ENCODE data around the gene PKD2. TPM values are rescaled to one million over a fixed set of nuclear protein-coding genes. Genes with fewer than 3 reads are reported as not detected.

PKD2 gene
- total RNA-seq, 2 donors from 2014 or later = 254 to 259 TPM

- no peak for TF ChIP-seq CTCF (IDR thresholded peaks at IDR 0.05)
- Histone ChIP-seq H3K9me3 (no peaks in the 10 kb centered on the region), H3K36me3 (peaks cover 30% of the 10 kb centered on the region), H3K4me1 (ENCODE audit: control insufficient read depth in 1 of 2, low read depth in 2 of 2) (no peaks in the 10 kb centered on the region), H3K4me3 (no peak overlapping the region), H3K27ac (no peak overlapping the region), H3K27me3 (replicated peaks; ENCODE audit: insufficient read depth) (no peaks in the 10 kb centered on the region)
- ATAC-seq (ENCODE audit: insufficient number of reproducible peaks, low FRiP score, low read depth) (no peak), DNase-seq (ENCODE audit: low spot score) (no peak)
Measured at GRCh38 chr4:88078579-88078978, 71.1 kb downstream of the PKD2 start.

GRCh38 chr4:88080626-88081025, 73.2 kb downstream of the PKD2 start:
- H3K27ac ChIP-seq = no peak overlapping the region
- no peak for TF ChIP-seq CTCF (IDR thresholded peaks at IDR 0.05)
- no peaks in the 10 kb centered on the region for H3K9me3 ChIP-seq
- ATAC-seq (ENCODE audit: insufficient number of reproducible peaks, low FRiP score, low read depth) (no peak), DNase-seq (ENCODE audit: low spot score) (no peak)
- peaks cover 13% of the 10 kb centered on the region for H3K36me3 ChIP-seq
- H3K4me1 ChIP-seq (ENCODE audit: control insufficient read depth in 1 of 2, low read depth in 2 of 2) = no peaks in the 10 kb centered on the region
- no peak overlapping the region for H3K4me3 ChIP-seq
- no peaks in the 10 kb centered on the region for H3K27me3 ChIP-seq (replicated peaks; ENCODE audit: insufficient read depth)

- no peak overlapping the region for H3K27ac ChIP-seq
- H3K4me1 ChIP-seq (ENCODE audit: control insufficient read depth in 1 of 2, low read depth in 2 of 2) = peaks cover 15 to 19% of the 10 kb centered on the region in 2 donors
- H3K27me3 ChIP-seq (replicated peaks; ENCODE audit: insufficient read depth) = no peaks in the 10 kb centered on the region
- no peak for DNase-seq (ENCODE audit: low spot score)
- H3K4me3 ChIP-seq = no peak overlapping the region
- no peak for TF ChIP-seq CTCF (IDR thresholded peaks at IDR 0.05)
- no peaks in the 10 kb centered on the region for H3K9me3 ChIP-seq
- ATAC-seq (ENCODE audit: insufficient number of reproducible peaks, low FRiP score, low read depth) = no peak
- H3K36me3 ChIP-seq = peaks cover 2% of the 10 kb centered on the region
Measured at GRCh38 chr4:88087004-88087403, 79.6 kb downstream of the PKD2 start.

- Histone ChIP-seq H3K9me3 (no peaks in the 10 kb centered on the region), H3K36me3 (no peaks in the 10 kb centered on the region), H3K27ac (peak overlapping the region; percentile 30 to 53), H3K27me3 (replicated peaks; ENCODE audit: insufficient read depth) (no peaks in the 10 kb centered on the region), H3K4me3 (no peak overlapping the region), H3K4me1 (ENCODE audit: control insufficient read depth in 1 of 2, low read depth in 2 of 2) (peaks cover 25 to 52% of the 10 kb centered on the region in 2 donors)
- DNase-seq (ENCODE audit: low spot score) (no peak), ATAC-seq (ENCODE audit: insufficient number of reproducible peaks, low FRiP score, low read depth) (no peak)
- no peak for TF ChIP-seq CTCF (IDR thresholded peaks at IDR 0.05)
Measured at GRCh38 chr4:88090898-88091297, 83.5 kb downstream of the PKD2 start.

- no peaks in the 10 kb centered on the region for H3K36me3 ChIP-seq
- H3K4me1 ChIP-seq (ENCODE audit: control insufficient read depth in 1 of 2, low read depth in 2 of 2) = peaks cover 25 to 52% of the 10 kb centered on the region in 2 donors
- peak overlapping the region; percentile 30 to 53 for H3K27ac ChIP-seq
- no peak for TF ChIP-seq CTCF (IDR thresholded peaks at IDR 0.05)
- ATAC-seq (ENCODE audit: insufficient number of reproducible peaks, low FRiP score, low read depth) (peak; percentile 79), DNase-seq (ENCODE audit: low spot score) (no peak)
- H3K4me3 ChIP-seq = no peak overlapping the region
- H3K9me3 ChIP-seq = no peaks in the 10 kb centered on the region
- no peaks in the 10 kb centered on the region for H3K27me3 ChIP-seq (replicated peaks; ENCODE audit: insufficient read depth)
Measured at GRCh38 chr4:88091378-88091777, 83.9 kb downstream of the PKD2 start.
